ENCODE measurements around the gene MDN1.

DNA sequence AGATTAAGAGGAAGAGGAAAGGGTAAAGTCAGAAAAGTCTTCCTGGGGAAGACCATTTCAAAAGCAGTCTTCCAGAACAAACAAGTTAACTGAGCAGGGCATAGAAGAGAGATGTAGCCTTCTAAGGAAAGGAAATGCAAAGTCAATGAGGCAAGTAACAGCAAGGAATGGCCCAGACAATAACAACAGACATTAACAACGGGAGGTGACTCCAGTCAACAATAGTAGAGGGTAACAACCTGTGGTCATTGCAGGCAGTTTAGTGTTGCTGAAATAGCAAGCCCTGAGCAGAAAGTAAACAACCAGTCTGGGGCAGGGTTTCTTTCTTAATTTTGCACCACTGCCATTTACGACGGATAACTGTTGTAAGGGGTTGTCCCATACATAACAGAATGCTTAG, 2.1 kb downstream of the MDN1 start:
- TF ChIP-seq GATA2 (IDR thresholded peaks at IDR 0.05; ENCODE audit: low read depth, low read length) (no peak), GATA3 (IDR thresholded peaks at IDR 0.05; ENCODE audit: low read depth, low read length) (no peak)

Data from SH-SY5Y (cell line).